Bronchial epithelial cell (primary cell): ENCODE data around the gene C5AR2. TPM values are rescaled to one million over a fixed set of nuclear protein-coding genes. Genes with fewer than 3 reads are reported as not detected.
"Not testable (repeated sequence)": the region's sequence is repeated elsewhere in the genome, so short reads cannot be mapped to it uniquely, and the experiment has no call there.

Experiments used
- DNase-seq: peaks from one replicate; pipeline ENCODE4 v3.0.0-alpha.2; 2010; ENCODE audit warnings: low read depth
- FAIRE-seq: peaks from 2 replicates; lab custom pipeline; 2011; peaks lifted over from hg19 to GRCh38; lab: Jason Lieb, UNC
- H3K27me3 ChIP-seq: 2 replicates; pipeline ENCODE4 v1.5.1; 2011; ENCODE audit warnings: low read length; ENCODE audit not compliant: control insufficient read depth, insufficient read depth
- H3K36me3 ChIP-seq: 2 replicates; pipeline ENCODE4 v1.5.1; 2011; ENCODE audit warnings: low read length; ENCODE audit not compliant: control insufficient read depth, insufficient read depth
- H3K4me3 ChIP-seq: 2 replicates; pipeline ENCODE4 v1.5.1; 2011; ENCODE audit warnings: mild to moderate bottlenecking, low read depth, low read length, control low read depth
- CTCF ChIP-seq: IDR thresholded peaks from 2 replicates; pipeline ENCODE4 v1.5.1; 2011; ENCODE audit warnings: mild to moderate bottlenecking, moderate library complexity, low read length, control low read depth, inconsistent platforms; ENCODE audit not compliant: insufficient read depth, severe bottlenecking
- total RNA-seq: library from RNA; depleted of rRNA; stranded (reverse); fragments of >200 nt; gene quantifications from 2 replicates; pipeline ENCODE4 v1.2.1, GENCODE V29; 2014

Gene C5AR2
- total RNA-seq, 1 donor from 2014 or later, result 0.53 TPM

DNA sequence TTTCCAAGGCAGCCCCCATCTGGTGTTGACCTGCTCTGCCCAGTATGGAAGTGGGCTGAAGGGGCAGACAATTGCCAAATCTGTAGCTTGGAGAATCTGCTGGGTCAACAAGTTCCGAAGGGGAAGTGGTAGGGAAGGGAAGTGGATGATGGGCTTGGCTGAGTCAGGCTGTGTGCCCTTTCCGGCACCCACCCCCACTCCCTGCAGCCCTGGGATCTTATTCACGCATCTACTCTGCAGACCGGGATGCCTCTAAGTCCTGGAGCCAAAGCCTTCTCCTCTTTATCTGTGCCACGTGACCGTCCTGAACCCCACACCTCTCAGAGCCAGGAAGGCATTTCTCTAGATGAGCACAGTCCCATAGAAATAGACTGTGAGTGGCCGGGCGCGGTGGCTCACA, 7.5 kb upstream of the C5AR2 start:
- H3K27me3 ChIP-seq, result peaks cover 2% of the 10 kb centered on the region

GRCh38 chr19:47330466-47330869, 1.5 kb upstream of the C5AR2 start:
- Histone ChIP-seq H3K36me3 (no peaks in the 10 kb centered on the region), H3K27me3 (no peaks in the 10 kb centered on the region), H3K4me3 (no peak overlapping the region)
- no peak for FAIRE-seq
- peak; percentile 46 for DNase-seq
- TF ChIP-seq CTCF, result no peak

More for the DNA sequence above, 7.5 kb upstream of the C5AR2 start:
- Histone ChIP-seq H3K4me3 (no peak overlapping the region), H3K36me3 (no peaks in the 10 kb centered on the region)
- TF ChIP-seq CTCF, result no peak
- FAIRE-seq (no peak), DNase-seq (no peak)

DNA sequence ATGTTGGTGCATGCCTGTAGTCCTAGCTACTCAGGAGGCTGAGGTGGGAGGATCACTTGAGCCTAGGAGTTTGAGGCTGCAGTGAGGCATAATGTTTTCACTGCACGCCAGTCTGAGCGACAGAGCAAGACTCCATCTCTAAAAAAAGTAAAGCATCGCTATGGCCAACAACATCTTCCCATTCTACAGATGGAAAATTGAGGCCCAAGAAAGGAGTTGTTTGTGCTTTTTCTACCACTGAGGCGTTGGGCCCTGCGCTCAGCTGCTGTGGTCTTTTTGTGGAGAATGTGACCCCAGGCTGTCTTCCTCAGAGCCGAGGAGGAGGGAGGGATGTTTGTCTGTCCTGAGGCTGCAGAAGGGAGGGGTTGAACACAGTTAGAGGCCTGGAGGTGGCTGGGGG, 485 bp upstream of the C5AR2 start:
- DNase-seq (no peak), FAIRE-seq (no peak)
- TF ChIP-seq CTCF, result no peak
- no peak overlapping the region for H3K4me3 ChIP-seq
- no peaks in the 10 kb centered on the region for H3K36me3 ChIP-seq
- no peaks in the 10 kb centered on the region for H3K27me3 ChIP-seq

- H3K36me3 ChIP-seq, FAIRE-seq, H3K27me3 ChIP-seq, H3K4me3 ChIP-seq: not testable (repeated sequence)
- peak; percentile 3 for DNase-seq
Observed at GRCh38 chr19:47336765-47337718, 5.1 kb downstream of the C5AR2 start.

GRCh38 chr19:47339196-47339880, 7.4 kb downstream of the C5AR2 start:
- Histone ChIP-seq H3K36me3 (no peaks in the 10 kb centered on the region), H3K27me3 (no peaks in the 10 kb centered on the region), H3K4me3 (no peak overlapping the region)
- TF ChIP-seq CTCF, result no peak
- FAIRE-seq, result no peak
- DNase-seq, result no peak
